GM23248 (cell line): Measurements from ENCODE around the gene VANGL1.

Source experiments
- EZH2 ChIP-seq: fragments of 200-600 bp; sonication (generic); IDR thresholded peaks from 2 replicates; pipeline ENCODE4 v1.6.1; 2018; ENCODE audit warnings: antibody characterized with exemption, mild to moderate bottlenecking; ENCODE audit not compliant: insufficient read depth, poor library complexity, severe bottlenecking
- EZH2phosphoT487 ChIP-seq: fragments of 200-600 bp; sonication (generic); IDR thresholded peaks from 2 replicates; pipeline ENCODE4 v1.6.1; 2018; ENCODE audit warnings: antibody characterized with exemption, moderate library complexity, mild to moderate bottlenecking, low read depth; ENCODE audit not compliant: insufficient read depth

DNA sequence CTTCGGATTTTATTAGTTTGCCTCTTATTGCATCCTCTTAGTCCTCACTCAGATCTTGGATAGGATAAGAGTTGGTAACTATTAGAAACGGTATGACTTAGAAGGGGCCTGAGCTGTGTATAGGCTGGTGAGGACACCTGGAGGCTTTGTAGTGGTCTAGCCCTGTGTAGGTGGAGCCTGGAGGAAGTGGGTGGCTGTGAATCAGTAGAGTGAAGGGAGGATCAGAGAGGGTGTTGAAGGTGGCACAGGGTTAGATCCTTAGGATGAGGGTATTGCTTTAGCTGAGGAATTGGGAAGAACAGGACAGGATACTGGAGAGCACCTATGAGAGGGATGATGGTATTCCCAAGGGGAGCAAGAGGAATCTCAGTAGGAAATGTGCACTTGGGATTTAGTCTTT is 5.7 kb downstream of the VANGL1 start:
- TF ChIP-seq EZH2: no peak
- TF ChIP-seq EZH2phosphoT487: no peak
